Measurements from ENCODE around the gene ADARB2.

- TF ChIP-seq CTCF (IDR thresholded peaks at IDR 0.05) (no peak), POLR2AphosphoS5 (IDR thresholded peaks at IDR 0.05) (no peak), EP300 (IDR thresholded peaks at IDR 0.05) (no peak)
Observed at GRCh38 chr10:1249142-1249920, 488.0 kb downstream of the ADARB2 start.
